GM12874 (cell line): ENCODE results near the gene MYL2.

ENCODE experiments used
- TF ChIP-seq, protein P1 (sequence below): IDR thresholded peaks from 2 replicates; pipeline ENCODE4 v1.5.1; 2011; ENCODE audit warnings: low read depth, mild to moderate bottlenecking, control low read depth, low read length, moderate library complexity; ENCODE audit not compliant: insufficient read depth

MYL2 gene

DNA sequence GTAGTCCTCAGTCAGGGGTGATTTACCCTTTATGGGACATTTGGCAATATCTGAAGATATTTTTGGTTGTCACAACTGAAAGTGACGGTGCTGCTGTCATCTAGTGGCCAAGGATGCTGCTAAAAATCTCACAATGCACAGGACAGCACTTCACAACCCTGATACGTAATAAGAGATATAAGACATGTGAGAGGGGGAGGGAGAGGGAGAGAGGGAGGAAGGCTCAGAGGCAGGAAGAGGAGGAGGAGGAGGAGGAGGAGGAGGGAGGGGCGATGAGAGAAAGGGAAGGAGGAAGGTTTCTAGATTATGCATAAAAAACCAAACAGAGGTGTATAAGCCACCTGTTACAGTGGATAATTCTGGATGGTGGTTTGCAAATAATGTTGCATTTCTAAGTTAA, 14.3 kb downstream of the MYL2 start:
- TF ChIP-seq, protein P1, sequence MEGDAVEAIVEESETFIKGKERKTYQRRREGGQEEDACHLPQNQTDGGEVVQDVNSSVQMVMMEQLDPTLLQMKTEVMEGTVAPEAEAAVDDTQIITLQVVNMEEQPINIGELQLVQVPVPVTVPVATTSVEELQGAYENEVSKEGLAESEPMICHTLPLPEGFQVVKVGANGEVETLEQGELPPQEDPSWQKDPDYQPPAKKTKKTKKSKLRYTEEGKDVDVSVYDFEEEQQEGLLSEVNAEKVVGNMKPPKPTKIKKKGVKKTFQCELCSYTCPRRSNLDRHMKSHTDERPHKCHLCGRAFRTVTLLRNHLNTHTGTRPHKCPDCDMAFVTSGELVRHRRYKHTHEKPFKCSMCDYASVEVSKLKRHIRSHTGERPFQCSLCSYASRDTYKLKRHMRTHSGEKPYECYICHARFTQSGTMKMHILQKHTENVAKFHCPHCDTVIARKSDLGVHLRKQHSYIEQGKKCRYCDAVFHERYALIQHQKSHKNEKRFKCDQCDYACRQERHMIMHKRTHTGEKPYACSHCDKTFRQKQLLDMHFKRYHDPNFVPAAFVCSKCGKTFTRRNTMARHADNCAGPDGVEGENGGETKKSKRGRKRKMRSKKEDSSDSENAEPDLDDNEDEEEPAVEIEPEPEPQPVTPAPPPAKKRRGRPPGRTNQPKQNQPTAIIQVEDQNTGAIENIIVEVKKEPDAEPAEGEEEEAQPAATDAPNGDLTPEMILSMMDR, result peak; percentile 50

DNA sequence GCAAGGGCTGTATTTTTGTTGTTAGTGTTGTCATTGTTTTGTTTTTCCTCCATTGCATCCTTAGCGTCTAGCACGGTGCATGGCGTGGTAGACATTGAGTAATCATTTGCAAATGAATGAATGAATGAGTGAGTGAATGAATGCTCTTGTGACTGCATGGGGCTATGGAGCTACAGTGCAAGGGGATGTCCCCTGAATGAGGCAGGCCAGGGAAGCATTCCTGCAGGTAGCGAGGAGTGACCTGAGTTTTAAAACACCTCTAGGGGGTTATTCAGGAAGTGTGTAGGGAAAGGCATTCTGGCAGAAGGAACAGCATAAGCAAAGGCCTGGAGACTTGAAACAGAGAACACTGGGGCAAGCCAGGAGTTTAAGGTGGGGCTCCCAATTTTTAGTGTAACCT, 16.9 kb downstream of the MYL2 start:
- TF ChIP-seq, protein P1, result no peak

DNA sequence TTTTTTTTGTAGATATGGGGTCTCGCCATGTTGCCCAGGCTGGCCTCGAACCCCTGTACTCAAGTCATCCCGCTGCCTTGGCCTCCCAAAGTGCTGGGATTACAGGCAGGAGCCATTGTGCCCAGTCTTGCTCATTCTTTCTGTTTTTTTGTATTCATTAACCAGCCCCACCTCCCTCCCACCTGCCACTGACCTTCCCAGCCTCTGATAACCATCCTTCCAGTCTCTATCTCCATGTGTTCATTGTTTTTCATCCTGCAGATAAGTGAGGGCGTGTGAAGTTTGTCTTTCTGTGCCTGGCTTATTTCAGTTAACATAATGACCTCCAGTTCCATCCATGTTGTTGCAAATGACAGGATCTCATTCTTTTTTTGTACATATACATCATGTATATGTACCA, 19.0 kb downstream of the MYL2 start:
- TF ChIP-seq, protein P1, result no peak

DNA sequence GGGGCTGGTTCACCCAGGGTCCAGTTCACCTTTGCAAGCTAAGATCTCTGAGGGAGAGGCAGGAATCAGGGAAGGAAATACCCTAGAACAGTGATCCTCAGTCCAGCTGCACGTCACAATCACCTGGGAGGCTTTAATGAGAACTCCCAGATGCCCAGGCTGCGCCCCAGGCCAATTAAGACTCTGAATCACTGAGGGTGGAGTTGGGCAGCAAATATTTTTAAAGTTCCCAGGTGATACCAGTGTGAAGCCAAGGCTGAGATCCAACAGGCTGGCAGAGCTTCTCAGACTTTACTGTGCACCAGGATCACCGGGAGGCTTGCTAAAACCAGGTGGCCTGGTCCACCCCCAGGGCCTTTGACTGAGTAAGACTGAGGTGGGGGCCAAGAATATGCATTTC, 23.8 kb downstream of the MYL2 start:
- TF ChIP-seq, protein P1, result no peak

DNA sequence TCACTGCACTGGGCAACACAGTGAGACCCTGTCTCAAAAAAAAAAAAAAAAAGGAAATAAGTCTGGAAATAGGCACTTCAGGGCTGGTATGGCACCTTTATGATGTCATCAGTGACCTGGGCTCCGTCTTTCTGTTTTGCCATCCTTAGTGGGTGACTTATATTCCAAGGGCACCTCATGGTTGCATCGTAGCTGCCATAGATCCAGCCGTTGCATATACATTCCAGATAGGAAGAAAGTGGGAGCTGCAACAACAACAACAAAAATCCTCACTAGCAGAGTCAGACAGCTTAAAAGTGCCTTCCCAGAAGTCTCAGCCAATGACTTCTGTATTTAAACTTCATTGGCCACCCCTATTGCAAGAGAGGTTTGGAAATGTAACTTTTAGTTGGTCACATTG, 26.4 kb downstream of the MYL2 start:
- TF ChIP-seq, protein P1, result no peak

DNA sequence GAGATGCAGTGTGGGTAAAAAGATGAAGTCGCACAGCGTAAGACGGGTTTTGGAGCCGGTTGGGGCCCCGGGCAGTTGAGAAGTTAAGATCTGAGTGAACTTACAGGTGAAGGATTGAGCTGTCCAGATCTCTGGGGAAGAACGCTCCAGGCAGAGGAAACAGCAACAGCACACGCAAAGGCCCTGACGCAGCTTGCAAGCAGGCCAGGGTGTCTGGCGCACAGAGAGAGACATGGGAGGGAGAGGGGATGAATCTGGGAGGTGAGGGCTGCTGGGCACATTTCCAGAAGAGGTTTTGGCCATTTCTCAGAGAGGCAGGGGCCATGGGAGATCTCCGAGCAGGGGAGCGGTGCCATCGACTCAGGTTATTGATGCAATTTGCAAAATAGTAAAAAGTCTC, 31.0 kb downstream of the MYL2 start:
- TF ChIP-seq, protein P1, result no peak

DNA sequence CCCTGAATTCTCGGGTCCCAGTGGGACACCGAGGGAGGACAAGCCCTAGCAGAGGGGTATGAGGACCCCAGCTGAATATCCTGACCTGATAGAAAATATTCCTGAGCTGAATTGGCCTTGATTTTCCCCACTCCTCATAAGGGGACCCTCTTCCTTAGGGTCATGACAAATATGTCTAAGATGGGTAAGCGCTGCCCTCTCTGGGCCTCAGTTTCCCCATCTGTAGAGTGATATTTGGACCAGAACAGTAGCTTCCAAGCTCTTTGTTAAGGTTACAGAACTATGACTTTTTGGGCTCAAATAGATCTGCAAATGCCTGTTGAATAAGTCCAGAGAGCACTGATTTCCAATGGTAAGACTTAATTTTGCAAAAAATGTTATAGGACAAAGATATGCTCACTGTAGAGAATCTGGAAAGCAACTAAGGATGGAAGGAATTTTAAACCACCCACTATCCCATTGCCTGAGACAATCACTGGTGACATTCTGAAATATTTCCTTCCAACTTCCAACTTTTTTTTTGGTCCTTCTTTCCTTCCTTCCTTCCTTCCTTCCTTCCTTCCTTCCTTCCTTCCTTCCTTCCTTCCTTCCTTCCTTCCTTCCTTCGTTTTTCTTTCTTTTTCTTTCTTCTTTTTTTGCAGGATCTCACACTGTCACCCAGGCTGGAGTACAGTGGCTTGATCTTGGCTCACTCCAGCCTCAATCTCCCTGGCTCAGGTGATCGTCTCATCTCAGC, 32.0 kb downstream of the MYL2 start:
- TF ChIP-seq, protein P1, result no peak
